ENCODE results near the gene PSMG4. TPM values are rescaled to one million over a fixed set of nuclear protein-coding genes. Genes with fewer than 3 reads are reported as not detected.

PSMG4 gene
- total RNA-seq, 1 experiment from 2014 or later, result 29.3 TPM

- no peaks in the 10 kb centered on the region for H3K9me3 Mint-ChIP-seq
- Histone ChIP-seq H3K4me1 (ENCODE audit: insufficient read depth, low read length) (peaks cover 13% of the 10 kb centered on the region), H2AFZ (ENCODE audit: low read length) (no peak overlapping the region), H2BK120ac (ENCODE audit: low read depth, low read length, poor library complexity, severe bottlenecking) (no peak overlapping the region), H3T11ph (ENCODE audit: low read length) (no peak overlapping the region), H3K23me2 (ENCODE audit: insufficient read length, low read depth, low read length, poor library complexity, severe bottlenecking) (no peaks in the 10 kb centered on the region), H3K56ac (ENCODE audit: insufficient read length, low read depth, low read length) (no peak overlapping the region), H4K8ac (replicated peaks; ENCODE audit: insufficient read length, low read depth, low read length) (no peak overlapping the region), H3K27me3 (ENCODE audit: insufficient read depth, low read length) (no peaks in the 10 kb centered on the region), H4K20me1 (ENCODE audit: control insufficient read depth, insufficient read depth, insufficient read length) (no peaks in the 10 kb centered on the region), H3K79me2 (ENCODE audit: insufficient read depth, low read length) (no peaks in the 10 kb centered on the region), H3K4me2 (ENCODE audit: insufficient read depth, insufficient read length, low read length) (no peak overlapping the region), H3K18ac (ENCODE audit: insufficient read length, low read depth, low read length) (no peak overlapping the region), H3K4ac (ENCODE audit: low read depth, low read length) (no peak overlapping the region), H3K27ac (ENCODE audit: insufficient read length, low read depth, low read length) (no peak overlapping the region), H2AK5ac (ENCODE audit: insufficient read length, low read length) (no peak overlapping the region), H2BK12ac (ENCODE audit: insufficient read length, low read depth, low read length) (no peak overlapping the region), H2BK20ac (ENCODE audit: low read depth, low read length, poor library complexity, severe bottlenecking) (no peak overlapping the region), H2BK5ac (ENCODE audit: insufficient read length, low read length) (no peak overlapping the region), H4K91ac (ENCODE audit: insufficient read length, low read depth, low read length) (no peak overlapping the region), H3K23ac (ENCODE audit: insufficient read length, low read depth, low read length) (no peak overlapping the region), H3K9me3 (ENCODE audit: control insufficient read depth, low read depth, low read length) (no peaks in the 10 kb centered on the region), H3K14ac (ENCODE audit: insufficient read depth, low read length) (no peak overlapping the region), H3K79me1 (ENCODE audit: insufficient read depth, low read depth, low read length, poor library complexity, severe bottlenecking) (no peaks in the 10 kb centered on the region), H2BK15ac (ENCODE audit: low read depth, low read length) (no peak overlapping the region), H4K5ac (ENCODE audit: insufficient read length, low read depth, low read length) (no peak overlapping the region), H3K9ac (ENCODE audit: extremely low read depth, insufficient read length, low read length) (no peak overlapping the region)
- H3K27ac Mint-ChIP-seq, result 0 out of 7 replicates have a peak overlapping the region, but pooled peaks of 1 of the 3 experiments have one; percentile 73
- H3K27me3 Mint-ChIP-seq (ENCODE audit: low read depth), result no peaks in the 10 kb centered on the region
- H3K36me3 Mint-ChIP-seq (ENCODE audit: insufficient read depth in 1 of 3, low read depth in 3 of 3), result peaks cover 26 to 47% (median 28%) of the 10 kb centered on the region in 3 experiments
- WGBS (ENCODE audit: extremely low coverage, insufficient read length, low lambda C conversion rate), result no CpG with 5 or more reads among the region's 14 CpGs
- H3K4me1 Mint-ChIP-seq, result peaks cover 33 to 34% of the 10 kb centered on the region in 2 experiments
- no peak for TF ChIP-seq CTCF (conservative IDR thresholded peaks at IDR 0.05)
- DNase-seq, result no peak
- no peak overlapping the region for H3K4me3 Mint-ChIP-seq
Observed at GRCh38 chr6:3285732-3286131, 27.0 kb downstream of the PSMG4 start.
